ENCODE measurements around the gene PTPRN2. TPM values are rescaled to one million over a fixed set of nuclear protein-coding genes. Genes with fewer than 3 reads are reported as not detected.

The PTPRN2 gene
- total RNA-seq, 4 donors from 2014 or later = 14.9 to 34.3 (median 21.3) TPM

DNA sequence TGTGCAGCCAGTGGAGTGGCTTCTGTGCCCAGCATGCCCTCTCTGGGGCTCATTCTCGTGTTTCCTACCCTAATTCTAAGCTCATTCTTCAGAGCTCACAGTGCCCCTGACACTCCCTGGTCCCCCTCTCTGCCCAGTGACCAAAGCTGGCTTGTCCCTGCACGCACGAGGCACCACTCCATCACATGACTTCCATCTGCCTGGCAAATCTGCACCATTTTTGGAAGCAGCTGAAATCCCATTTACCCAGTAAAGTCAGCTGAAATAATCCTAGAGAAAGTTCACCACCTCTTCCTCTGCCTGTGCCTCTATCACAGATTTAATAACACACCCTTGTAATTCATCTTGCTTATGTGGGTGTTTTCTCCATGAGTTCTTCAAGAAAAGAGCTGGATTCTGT is 616.9 kb downstream of the PTPRN2 start:
- Histone ChIP-seq H3K4me3 (no peak overlapping the region), H3K36me3 (no peaks in the 10 kb centered on the region), H3K4me1 (no peaks in the 10 kb centered on the region), H3K27me3 (no peaks in the 10 kb centered on the region), H3K27ac (no peak overlapping the region), H3K9me3 (peaks cover 0 to 20% (median 9%) of the 10 kb centered on the region in 4 donors)
- TF ChIP-seq, protein P1, sequence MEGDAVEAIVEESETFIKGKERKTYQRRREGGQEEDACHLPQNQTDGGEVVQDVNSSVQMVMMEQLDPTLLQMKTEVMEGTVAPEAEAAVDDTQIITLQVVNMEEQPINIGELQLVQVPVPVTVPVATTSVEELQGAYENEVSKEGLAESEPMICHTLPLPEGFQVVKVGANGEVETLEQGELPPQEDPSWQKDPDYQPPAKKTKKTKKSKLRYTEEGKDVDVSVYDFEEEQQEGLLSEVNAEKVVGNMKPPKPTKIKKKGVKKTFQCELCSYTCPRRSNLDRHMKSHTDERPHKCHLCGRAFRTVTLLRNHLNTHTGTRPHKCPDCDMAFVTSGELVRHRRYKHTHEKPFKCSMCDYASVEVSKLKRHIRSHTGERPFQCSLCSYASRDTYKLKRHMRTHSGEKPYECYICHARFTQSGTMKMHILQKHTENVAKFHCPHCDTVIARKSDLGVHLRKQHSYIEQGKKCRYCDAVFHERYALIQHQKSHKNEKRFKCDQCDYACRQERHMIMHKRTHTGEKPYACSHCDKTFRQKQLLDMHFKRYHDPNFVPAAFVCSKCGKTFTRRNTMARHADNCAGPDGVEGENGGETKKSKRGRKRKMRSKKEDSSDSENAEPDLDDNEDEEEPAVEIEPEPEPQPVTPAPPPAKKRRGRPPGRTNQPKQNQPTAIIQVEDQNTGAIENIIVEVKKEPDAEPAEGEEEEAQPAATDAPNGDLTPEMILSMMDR (IDR thresholded peaks at IDR 0.05) = no peak
- TF ChIP-seq POLR2A (IDR thresholded peaks at IDR 0.05) = no peak
- DNase-seq = no peak

DNA sequence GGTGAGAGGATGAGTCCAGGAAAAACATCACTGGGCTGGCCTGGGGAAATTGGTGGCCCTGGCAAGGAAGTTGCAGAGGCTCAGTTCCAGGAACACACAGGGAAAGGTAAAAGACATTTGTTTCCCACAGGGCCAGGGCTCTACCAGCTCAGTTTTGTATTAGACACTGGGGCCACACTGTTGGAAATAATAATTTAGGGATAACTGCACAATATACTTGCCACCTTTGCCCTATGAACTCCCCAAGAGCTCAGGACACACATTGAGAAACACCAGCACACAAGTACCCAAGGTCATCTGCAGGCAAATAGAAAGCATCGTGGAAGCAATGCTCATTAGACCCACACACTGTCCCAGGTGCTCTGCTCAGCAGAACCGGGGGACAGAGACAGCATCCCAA is 617.6 kb downstream of the PTPRN2 start:
- H3K27me3 ChIP-seq = no peaks in the 10 kb centered on the region
- no peaks in the 10 kb centered on the region for H3K36me3 ChIP-seq
- H3K27ac ChIP-seq = no peak overlapping the region
- no peak for DNase-seq
- H3K4me1 ChIP-seq = no peaks in the 10 kb centered on the region
- H3K4me3 ChIP-seq = no peak overlapping the region
- peaks cover 0 to 19% (median 6%) of the 10 kb centered on the region in 4 donors for H3K9me3 ChIP-seq
- TF ChIP-seq, protein P1 (IDR thresholded peaks at IDR 0.05) = no peak
- no peak for TF ChIP-seq POLR2A (IDR thresholded peaks at IDR 0.05)

DNA sequence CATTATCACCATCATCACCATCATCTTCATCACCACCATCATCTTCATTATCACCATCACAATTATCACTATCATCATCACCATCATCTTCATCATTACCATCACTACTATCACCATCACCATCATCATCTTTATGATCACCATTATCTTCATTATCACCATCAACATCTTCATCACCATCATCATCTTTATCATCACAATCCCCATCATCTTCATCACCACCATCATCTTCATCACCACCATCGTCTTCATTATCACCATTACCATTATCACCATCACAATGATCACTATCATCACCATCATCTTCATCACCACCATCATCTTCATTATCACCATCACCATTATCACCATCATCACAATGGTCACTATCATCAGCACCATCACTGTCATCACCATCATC is 621.1 kb downstream of the PTPRN2 start:
- Histone ChIP-seq H3K9me3 (no peaks in the 10 kb centered on the region), H3K27me3 (no peaks in the 10 kb centered on the region), H3K4me1 (no peaks in the 10 kb centered on the region), H3K36me3 (no peaks in the 10 kb centered on the region), H3K4me3 (no peak overlapping the region), H3K27ac (no peak overlapping the region)
- TF ChIP-seq POLR2A (IDR thresholded peaks at IDR 0.05) = no peak
- TF ChIP-seq, protein P1 (IDR thresholded peaks at IDR 0.05) = no peak
- DNase-seq = no peak

DNA sequence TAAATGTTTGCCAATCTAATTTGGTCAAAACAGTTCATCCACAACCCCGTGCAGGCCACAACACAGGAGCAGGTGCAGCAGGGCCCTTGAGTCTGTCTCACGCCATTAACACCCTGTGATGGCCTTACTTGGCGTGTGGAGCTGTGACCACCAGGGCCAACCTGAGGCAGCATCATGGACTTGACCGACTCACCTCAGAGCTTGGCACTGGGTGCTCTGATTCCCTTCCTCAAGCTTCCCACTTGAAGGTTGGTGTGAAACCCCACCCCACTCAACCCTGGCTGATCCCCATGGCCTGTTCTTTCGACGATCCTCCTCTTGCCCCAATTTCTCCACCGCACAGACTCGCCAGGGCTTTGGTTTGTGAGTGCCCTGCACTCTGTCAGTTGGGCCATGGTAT is 623.1 kb downstream of the PTPRN2 start:
- Histone ChIP-seq H3K4me3 (no peak overlapping the region), H3K36me3 (no peaks in the 10 kb centered on the region), H3K4me1 (no peaks in the 10 kb centered on the region), H3K27me3 (no peaks in the 10 kb centered on the region), H3K9me3 (no peaks in the 10 kb centered on the region), H3K27ac (no peak overlapping the region)
- no peak for DNase-seq
- no peak for TF ChIP-seq POLR2A (IDR thresholded peaks at IDR 0.05)

DNA sequence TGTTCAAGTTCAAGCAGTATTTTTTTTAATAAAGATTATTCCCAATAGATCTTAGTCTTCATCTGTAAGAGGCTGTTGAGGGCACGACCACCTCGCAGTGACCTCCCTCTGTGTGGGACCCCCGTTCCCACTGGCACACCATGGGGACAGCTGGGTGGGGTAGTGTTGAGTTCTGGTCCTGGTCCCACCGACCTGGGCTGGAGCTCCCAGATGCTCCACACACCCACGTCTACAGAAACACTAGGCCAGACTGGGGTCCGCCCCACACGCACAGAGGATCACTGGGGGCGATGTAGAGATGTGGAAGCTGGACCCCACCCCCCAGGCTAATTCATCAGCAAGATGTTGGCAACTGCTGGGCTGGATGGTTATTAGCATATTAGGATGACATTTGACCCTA is 623.6 kb downstream of the PTPRN2 start:
- no peak for DNase-seq
- Histone ChIP-seq H3K27me3 (no peaks in the 10 kb centered on the region), H3K9me3 (no peaks in the 10 kb centered on the region), H3K27ac (no peak overlapping the region), H3K4me3 (no peak overlapping the region), H3K36me3 (no peaks in the 10 kb centered on the region), H3K4me1 (no peaks in the 10 kb centered on the region)
- TF ChIP-seq, protein P1 (IDR thresholded peaks at IDR 0.05) = no peak
- no peak for TF ChIP-seq POLR2A (IDR thresholded peaks at IDR 0.05)

DNA sequence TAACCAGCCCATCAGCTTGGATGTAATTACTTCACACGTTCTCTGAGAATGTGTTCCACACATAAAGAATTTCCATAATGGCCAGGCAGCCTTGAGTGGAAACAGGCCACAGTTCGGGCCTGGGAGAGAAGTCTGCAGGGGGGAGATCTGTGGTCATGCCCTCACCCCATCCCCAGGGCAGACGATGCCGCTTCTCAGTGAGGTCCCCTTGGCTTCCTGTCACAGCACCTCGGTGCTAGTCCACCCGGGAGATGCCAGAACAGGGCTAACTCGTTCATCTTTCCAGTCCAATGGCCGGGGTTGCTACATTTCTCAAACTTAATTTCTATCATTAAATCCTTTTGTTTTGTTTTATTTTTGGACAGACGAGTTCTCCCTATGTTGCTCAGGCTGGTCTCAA is 624.1 kb downstream of the PTPRN2 start:
- Histone ChIP-seq H3K4me3 (no peak overlapping the region), H3K9me3 (peaks cover 0 to 3% (median 0%) of the 10 kb centered on the region in 4 donors), H3K36me3 (no peaks in the 10 kb centered on the region), H3K27ac (no peak overlapping the region), H3K4me1 (no peaks in the 10 kb centered on the region), H3K27me3 (no peaks in the 10 kb centered on the region)
- no peak for TF ChIP-seq POLR2A (IDR thresholded peaks at IDR 0.05)
- TF ChIP-seq, protein P1 (IDR thresholded peaks at IDR 0.05) = no peak
- no peak for DNase-seq
